K562 (cell line): ENCODE data around the gene DPAGT1. TPM values are rescaled to one million over a fixed set of nuclear protein-coding genes. Genes with fewer than 3 reads are reported as not detected.
A peak's percentile ranks its signal among the peaks of the same experiment; 100 is the strongest.

ENCODE experiments used
- ARID2 ChIP-seq: fragments of 450-650 bp; IDR thresholded peaks from 2 replicates; pipeline ENCODE4 v1.6.1; 2017; ENCODE audit warnings: antibody characterized with exemption, mild to moderate bottlenecking
- ATF7 ChIP-seq: fragments of 450-650 bp; IDR thresholded peaks from 2 replicates; pipeline ENCODE4 v1.7.1; 2014; ENCODE audit warnings: mild to moderate bottlenecking, moderate library complexity
- CEBPZ ChIP-seq: fragments of 150-350 bp; IDR thresholded peaks from 2 replicates; pipeline ENCODE4 v1.6.1; 2014; ENCODE audit warnings: low read depth, mild to moderate bottlenecking, low read length, borderline replicate concordance
- ETV1 ChIP-seq: fragments of 450-650 bp; conservative IDR thresholded peaks from 2 replicates; pipeline ENCODE4 v1.6.1; 2016; ENCODE audit warnings: missing genetic modification characterization, control low read depth, low read depth, missing compliant biosample characterization
- FOXK2 ChIP-seq, 2 experiments: fragments of 450-650 bp; IDR thresholded peaks in 1 of 2; conservative IDR thresholded peaks in 1 of 2; 2 replicates each; pipeline ENCODE4 v1.6.1; 2016; ENCODE audit warnings: low read depth in 2 of 2, mild to moderate bottlenecking in 1 of 2
- HMBOX1 ChIP-seq: sonication (generic); IDR thresholded peaks from 2 replicates; pipeline ENCODE4 v1.6.1; 2016
- KDM1A ChIP-seq, 2 experiments: fragments of 450-650 bp; IDR thresholded peaks; 2 replicates each; pipeline ENCODE4 v1.6.1; 2016; ENCODE audit warnings: mild to moderate bottlenecking in 2 of 2
- NBN ChIP-seq: fragments of 450-650 bp; IDR thresholded peaks from 2 replicates; pipeline ENCODE4 v1.6.1; 2016; ENCODE audit warnings: low read depth, mild to moderate bottlenecking
- PPARD ChIP-seq: fragments of 250-450 bp; sonication (Bioruptor Pico); IDR thresholded peaks from 2 replicates; pipeline ENCODE4 v1.8.0; 2022; ENCODE audit warnings: inconsistent platforms, mild to moderate bottlenecking, moderate library complexity
- RBM15 ChIP-seq: fragments of 200-400 bp; formaldehyde crosslinking; IDR thresholded peaks from 2 replicates; pipeline ENCODE4 v1.6.1; 2018; ENCODE audit warnings: mild to moderate bottlenecking, low read length, moderate library complexity; ENCODE audit not compliant: insufficient read depth
- RBM25 ChIP-seq: fragments of 200-400 bp; formaldehyde crosslinking; IDR thresholded peaks from 2 replicates; pipeline ENCODE4 v1.6.1; 2018; ENCODE audit warnings: low read length, low read depth, moderate library complexity; ENCODE audit not compliant: severe bottlenecking
- SMAD4 ChIP-seq: fragments of 250-450 bp; sonication (Bioruptor Pico); conservative IDR thresholded peaks from 2 replicates; pipeline ENCODE4 v1.8.0; 2021; ENCODE audit warnings: inconsistent platforms, mild to moderate bottlenecking, moderate library complexity
- TAL1 ChIP-seq: fragments of 450-650 bp; IDR thresholded peaks from 2 replicates; pipeline ENCODE4 v1.6.1; 2016; ENCODE audit warnings: mild to moderate bottlenecking
- TFE3 ChIP-seq: fragments of 450-650 bp; formaldehyde crosslinking; IDR thresholded peaks from 2 replicates; pipeline ENCODE4 v1.4.0; 2020; ENCODE audit warnings: mild to moderate bottlenecking, mixed read lengths
- ZMIZ1 ChIP-seq, 2 experiments: fragments of 150-350 bp in 1 of 2; IDR thresholded peaks; 2 replicates each; pipeline ENCODE4 v1.6.1; 2012 to 2016; ENCODE audit warnings: low read depth in 2 of 2, low read length in 2 of 2, mild to moderate bottlenecking in 1 of 2, moderate library complexity in 1 of 2
- polyA plus RNA-seq, 8 experiments: library from polyadenylated mRNA; depleted of rRNA in 4 of 8; stranded (reverse) in 5 of 8; unstranded in 3 of 8; fragments of >200 nt; fragmentation: Nextera tagmentation in 2 of 8; fragmentation: Illumina TruSeq in 1 of 8; extraction: Ambion mirVana in 2 of 8; extraction: Trizol in 1 of 8; gene quantifications; 2 replicates each; pipeline versions ENCODE4 v1.2.1 to v1.2.3, GENCODE V29; 2011 to 2014; ENCODE audit warnings: inconsistent platforms in 1 of 8, missing spikeins in 1 of 8
- total RNA-seq, 7 experiments: library from RNA; depleted of rRNA in 6 of 7; stranded (reverse); fragments of >200 nt in 6 of 7; fragmentation: Illumina TruSeq in 2 of 7; extraction: Trizol in 2 of 7; gene quantifications; 2 replicates each; pipeline versions ENCODE4 v1.2.1 to v1.2.3, GENCODE V29; 2011 to 2021; ENCODE audit warnings: low replicate concordance in 1 of 7

The DPAGT1 gene
- total and polyA plus RNA-seq, 9 of the 15 experiments (the other 6 are each of a cell fraction or from before 2014, with no cell fraction given): 29.9 to 135 (median 85.0) TPM

- peak; percentile 82 for TF ChIP-seq ATF7
- peak; percentile 76 for TF ChIP-seq RBM25
- peak in 1 of 2 experiments; percentile 34; a peak in 1 of 4 replicates for TF ChIP-seq ZMIZ1 (IDR thresholded peaks at IDR 0.05; ENCODE audit: low read depth in 2 of 2, low read length in 2 of 2)
- no peak for TF ChIP-seq RBM15
- no peak for TF ChIP-seq HMBOX1
- peak; percentile 94 for TF ChIP-seq ETV1
- TF ChIP-seq KDM1A (IDR thresholded peaks at IDR 0.05): peak; percentile 70 to 79; a peak in 2 of 4 replicates
- TF ChIP-seq PPARD (CRISPR knock-in tag): no peak
- no peak for TF ChIP-seq TAL1
- TF ChIP-seq ARID2: no peak
- TF ChIP-seq CEBPZ: no peak
- peak; percentile 48 for TF ChIP-seq SMAD4
- TF ChIP-seq FOXK2 (conservative IDR thresholded peaks at IDR 0.05 in 1 of 2, IDR thresholded peaks at IDR 0.05 in 1 of 2; ENCODE audit: low read depth in 2 of 2): peak in 1 of 2 experiments; percentile 44; a peak in 2 of 4 replicates
- TF ChIP-seq NBN: peak; percentile 78
- TF ChIP-seq TFE3 (CRISPR knock-in tag): no peak
Measured at GRCh38 chr11:119057000-119057769, 44.5 kb downstream of the DPAGT1 start, which contains the start of gene HYOU1 (continued).
